CD4-positive, alpha-beta T cell treated with Interleukin-12 subunit alpha and Interleukin-12 subunit beta, for 1 hour (primary cell): ENCODE measurements around the gene NPAS2.

Experiments
- DNase-seq: peaks from one replicate; pipeline ENCODE4 v3.0.0-alpha.2; 2020

Gene NPAS2, protein sequence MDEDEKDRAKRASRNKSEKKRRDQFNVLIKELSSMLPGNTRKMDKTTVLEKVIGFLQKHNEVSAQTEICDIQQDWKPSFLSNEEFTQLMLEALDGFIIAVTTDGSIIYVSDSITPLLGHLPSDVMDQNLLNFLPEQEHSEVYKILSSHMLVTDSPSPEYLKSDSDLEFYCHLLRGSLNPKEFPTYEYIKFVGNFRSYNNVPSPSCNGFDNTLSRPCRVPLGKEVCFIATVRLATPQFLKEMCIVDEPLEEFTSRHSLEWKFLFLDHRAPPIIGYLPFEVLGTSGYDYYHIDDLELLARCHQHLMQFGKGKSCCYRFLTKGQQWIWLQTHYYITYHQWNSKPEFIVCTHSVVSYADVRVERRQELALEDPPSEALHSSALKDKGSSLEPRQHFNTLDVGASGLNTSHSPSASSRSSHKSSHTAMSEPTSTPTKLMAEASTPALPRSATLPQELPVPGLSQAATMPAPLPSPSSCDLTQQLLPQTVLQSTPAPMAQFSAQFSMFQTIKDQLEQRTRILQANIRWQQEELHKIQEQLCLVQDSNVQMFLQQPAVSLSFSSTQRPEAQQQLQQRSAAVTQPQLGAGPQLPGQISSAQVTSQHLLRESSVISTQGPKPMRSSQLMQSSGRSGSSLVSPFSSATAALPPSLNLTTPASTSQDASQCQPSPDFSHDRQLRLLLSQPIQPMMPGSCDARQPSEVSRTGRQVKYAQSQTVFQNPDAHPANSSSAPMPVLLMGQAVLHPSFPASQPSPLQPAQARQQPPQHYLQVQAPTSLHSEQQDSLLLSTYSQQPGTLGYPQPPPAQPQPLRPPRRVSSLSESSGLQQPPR

DNA sequence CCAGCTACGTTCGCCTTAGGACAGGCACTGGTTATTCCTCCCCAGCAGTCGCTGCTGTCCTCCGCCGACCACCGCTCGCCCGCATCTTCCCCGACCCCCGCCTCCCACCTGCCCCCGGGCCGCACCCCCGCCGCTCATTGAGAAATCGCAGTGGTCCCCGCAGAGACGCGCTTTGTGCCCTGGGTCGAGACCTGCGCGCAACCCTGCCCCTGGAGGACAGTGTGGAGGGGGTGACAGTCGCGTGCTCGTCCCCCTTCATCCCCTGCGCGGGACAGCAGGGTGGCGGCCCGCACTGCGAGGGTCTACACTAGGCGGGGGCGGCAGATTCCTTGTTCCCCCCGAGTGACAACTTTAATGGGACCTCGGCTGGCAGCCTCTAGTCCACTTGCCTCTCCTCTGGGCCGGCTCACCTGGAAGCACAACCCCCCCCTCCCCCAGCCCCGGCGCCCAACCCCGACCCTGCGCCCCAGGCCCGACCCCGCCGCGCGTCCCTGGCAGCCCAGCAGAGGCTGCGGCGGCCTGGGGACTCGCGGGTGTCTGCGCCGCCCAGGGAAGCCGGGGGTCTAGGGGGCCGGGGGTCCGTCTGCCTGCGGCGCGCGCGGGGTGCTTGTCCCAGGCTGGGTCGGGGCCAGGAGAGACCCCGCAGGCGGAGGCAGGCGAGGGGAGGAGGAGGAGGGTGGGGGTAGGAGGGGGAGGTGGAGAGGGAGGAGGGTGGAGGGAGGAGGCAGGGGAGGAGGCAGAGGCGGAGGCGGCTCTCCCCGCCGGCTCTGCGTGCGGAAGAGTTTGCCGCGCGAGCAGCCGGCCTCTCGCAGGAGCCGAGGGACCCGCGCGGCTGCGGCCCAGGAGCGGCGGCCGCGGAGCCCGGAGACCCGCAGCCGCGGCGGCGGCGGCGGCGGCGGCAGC lies at the start of gene NPAS2:
NPAS2 (plus strand) TSS at position 770 of the 903 bp plus-strand sequence. CDS start 84,616 bp downstream, outside the sequence.
- DNase-seq, result peak; percentile 9

- no peak for DNase-seq
Observed at GRCh38 chr2:100771125-100771524, 48.8 kb upstream of the NPAS2 start.

- no peak for DNase-seq
Observed at GRCh38 chr2:100773538-100773937, 46.4 kb upstream of the NPAS2 start.

- no peak for DNase-seq
Observed at GRCh38 chr2:100776445-100776844, 43.5 kb upstream of the NPAS2 start.

DNA sequence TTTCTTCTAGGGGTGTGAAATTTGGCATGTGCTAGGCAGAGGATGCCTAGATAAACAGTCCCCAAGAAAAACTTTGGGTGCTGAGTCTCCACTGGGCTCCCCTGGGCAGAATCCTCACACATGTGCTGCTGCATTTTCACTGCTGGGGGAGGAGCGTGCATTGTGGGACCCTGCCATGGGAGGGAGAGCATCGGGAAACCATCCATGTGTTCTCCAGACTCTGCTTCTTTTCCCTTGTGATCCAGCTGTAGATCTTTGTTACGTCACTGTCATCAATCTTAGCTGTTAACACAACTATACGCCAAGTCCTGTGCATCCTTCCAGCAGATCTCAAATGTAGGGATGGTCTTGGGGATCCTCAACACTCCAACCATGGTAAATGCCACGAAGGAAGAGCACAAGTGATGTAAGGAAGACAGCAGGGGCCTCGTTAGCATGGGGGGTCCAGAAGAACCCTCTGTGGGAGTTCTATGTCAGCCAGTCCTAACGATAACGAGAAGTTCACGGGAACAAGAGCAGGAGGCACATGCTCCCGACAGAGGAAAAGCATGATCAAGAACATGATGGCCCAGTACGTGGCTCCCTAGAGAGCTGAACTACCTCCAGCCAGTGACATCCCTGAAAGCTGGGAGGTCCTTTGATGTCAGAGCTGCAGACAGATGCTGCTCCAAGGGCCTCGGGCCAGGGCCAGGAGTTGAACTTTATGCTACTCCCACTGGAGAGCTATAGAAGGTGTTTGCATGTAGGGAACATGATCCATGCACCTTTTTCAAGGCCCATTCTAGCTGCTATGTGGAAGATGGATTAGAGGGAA lies 41.1 kb upstream of the NPAS2 start:
- DNase-seq, result no peak

- DNase-seq, result no peak
Observed at GRCh38 chr2:100779908-100780202, 40.1 kb upstream of the NPAS2 start.

- no peak for DNase-seq
Observed at GRCh38 chr2:100780203-100781008, 39.5 kb upstream of the NPAS2 start.

- DNase-seq, result no peak
Observed at GRCh38 chr2:100781009-100781325, 39.0 kb upstream of the NPAS2 start.

GRCh38 chr2:100781523-100782379 lies 38.2 kb upstream of the NPAS2 start:
- DNase-seq, result no peak

DNA sequence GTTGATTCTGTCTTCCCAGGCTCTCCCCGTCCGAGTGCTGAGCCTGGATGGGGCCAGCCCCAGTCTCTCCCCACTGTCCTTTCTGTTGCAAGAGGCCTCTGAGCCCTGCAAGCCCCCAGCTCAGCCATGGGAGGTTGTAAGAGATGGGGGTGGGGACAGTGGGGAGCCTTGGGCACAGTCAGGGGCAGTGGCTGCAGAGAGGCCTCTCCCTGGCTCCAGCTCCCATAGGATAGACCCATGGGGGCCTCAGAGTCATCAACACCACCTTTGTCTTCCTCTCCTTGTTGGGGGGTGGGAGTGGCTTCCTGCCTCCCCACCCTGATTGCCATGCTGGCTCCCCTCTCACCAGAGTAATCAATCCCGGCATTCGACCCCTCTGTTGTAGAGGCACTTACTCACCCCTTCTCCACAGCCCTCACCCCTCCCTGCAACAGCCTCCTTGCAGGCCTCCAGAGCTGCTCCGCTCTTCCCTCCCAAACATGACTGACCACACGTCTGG lies 37.5 kb upstream of the NPAS2 start:
- no peak for DNase-seq

- DNase-seq, result no peak
Observed at GRCh38 chr2:100783987-100784386, 36.0 kb upstream of the NPAS2 start.

- DNase-seq, result no peak
Observed at GRCh38 chr2:100784681-100785080, 35.3 kb upstream of the NPAS2 start.

- no peak for DNase-seq
Observed at GRCh38 chr2:100785626-100786296, 34.2 kb upstream of the NPAS2 start.

GRCh38 chr2:100786297-100786658 lies 33.7 kb upstream of the NPAS2 start:
- no peak for DNase-seq

- DNase-seq, result no peak
Observed at GRCh38 chr2:100786985-100787384, 33.0 kb upstream of the NPAS2 start.

DNA sequence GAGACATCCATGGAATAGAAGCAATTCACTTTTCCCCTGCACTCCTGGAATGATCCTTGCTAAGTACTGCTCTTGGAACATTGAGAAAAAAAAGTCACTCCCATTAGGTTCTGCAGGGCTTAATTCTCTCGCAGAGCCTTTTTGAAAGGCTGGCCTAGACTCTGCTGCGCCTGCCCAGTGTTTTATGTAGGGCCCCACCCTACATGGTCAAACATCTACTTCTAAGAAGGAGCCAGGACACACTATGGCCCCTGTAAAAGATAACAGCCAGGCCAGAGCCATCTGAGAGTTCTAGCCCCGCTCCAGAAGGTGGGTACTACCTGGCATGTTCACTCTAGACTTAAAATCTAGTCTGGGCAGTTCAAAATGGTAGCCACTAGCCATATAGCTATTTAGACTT lies 30.6 kb upstream of the NPAS2 start:
- no peak for DNase-seq

DNA sequence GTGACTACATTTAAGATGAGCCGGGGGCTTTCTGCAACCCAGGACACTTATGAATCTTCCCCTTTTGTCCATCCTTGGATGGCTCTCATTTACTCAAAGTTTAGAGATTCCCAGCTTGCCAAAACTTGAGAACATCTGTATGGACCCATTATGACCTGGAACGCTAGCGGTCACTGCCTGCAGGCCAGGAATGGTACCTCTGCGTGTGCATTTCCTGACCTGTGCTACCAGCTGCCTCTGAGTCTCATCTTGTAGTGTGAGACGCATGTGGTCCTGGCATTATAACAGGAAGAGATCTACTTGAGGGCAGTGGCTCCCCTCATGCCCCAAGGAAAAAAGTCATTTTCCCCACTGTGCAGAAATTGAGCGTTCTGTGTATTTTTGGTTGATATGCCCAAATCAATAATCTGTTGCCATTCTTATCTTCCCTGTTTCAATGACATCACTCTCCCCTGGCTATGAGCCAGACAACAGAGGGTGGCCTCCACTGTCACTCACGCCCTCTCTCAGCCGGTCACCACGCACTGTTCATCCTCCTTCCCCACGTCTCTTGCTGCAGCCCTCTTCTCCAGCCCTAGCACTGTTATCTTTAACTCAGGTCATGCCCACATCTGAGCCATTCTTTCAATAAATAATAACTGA lies 28.5 kb upstream of the NPAS2 start:
- no peak for DNase-seq

- DNase-seq, result no peak
Observed at GRCh38 chr2:100791936-100792308, 28.0 kb upstream of the NPAS2 start.

DNA sequence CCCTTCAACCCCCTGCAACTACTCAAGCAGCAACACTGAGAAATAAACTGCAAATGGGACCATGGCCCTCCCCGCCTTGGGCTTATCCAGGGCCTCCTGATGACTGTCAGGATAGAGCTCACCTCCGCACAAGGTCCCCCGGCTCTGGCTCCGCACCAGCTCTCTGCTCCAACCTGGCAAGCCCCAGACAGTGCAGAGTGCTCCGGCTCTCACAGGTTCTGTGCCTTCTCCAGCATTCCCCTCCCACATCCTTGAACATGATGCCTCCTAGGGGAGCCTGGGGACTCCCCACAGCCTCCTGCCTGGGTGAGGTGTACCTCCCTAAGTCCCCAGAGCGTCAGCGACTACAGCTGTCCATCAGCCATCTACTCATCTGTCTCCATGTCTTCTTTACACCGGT lies 26.7 kb upstream of the NPAS2 start:
- no peak for DNase-seq
